GM21529 (cell line): ENCODE data around the gene SAYSD1.
"Not testable (repeated sequence)": the region's sequence is repeated elsewhere in the genome, so short reads cannot be mapped to it uniquely, and the experiment has no call there.

Experiments used
- ATAC-seq: cut with Tn5 transposase; IDR thresholded peaks from one replicate; pipeline ENCODE4 v1.9.1; 2021; ENCODE audit not compliant: unreplicated experiment

The SAYSD1 gene, protein sequence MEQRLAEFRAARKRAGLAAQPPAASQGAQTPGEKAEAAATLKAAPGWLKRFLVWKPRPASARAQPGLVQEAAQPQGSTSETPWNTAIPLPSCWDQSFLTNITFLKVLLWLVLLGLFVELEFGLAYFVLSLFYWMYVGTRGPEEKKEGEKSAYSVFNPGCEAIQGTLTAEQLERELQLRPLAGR

DNA sequence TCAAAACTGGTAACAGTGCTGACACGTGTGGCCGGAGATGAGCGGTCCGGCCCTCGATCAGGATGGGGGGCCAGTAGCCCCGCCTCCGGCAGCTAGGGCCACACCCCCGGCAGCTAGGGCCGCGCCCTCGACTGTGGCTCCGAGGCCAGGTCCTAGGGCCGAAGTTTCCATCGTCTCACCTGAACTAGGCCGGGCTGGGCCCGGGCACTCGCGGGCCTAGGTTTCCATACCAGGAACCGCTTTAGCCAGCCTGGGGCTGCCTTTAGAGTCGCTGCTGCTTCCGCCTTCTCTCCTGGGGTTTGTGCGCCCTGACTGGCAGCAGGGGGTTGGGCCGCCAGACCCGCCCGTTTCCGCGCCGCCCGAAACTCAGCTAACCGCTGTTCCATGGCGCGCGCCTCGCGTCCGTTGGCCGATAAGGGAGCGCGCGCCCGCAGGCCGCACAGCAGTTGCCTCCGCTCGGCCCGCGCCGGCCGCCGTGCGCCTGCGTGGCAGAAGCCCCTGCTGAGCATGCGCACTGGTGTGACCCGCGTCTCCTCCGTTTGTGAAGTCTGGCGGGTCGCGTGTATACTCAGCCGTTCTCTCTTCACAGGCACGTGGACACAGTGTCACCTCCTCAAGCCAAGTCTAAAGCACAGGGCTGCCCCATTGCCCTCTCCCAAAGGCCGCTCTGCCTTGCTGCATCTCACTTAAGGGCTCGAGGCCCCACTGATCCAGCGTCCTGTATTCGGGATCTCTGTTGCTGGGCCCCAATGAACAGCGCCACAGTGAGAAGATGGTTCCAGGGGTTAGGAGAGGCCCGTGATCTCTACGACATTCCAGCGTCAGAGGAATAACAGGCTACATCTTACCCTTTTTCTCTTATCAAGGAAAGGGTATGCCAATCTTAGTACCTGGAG is at the start of gene SAYSD1:
SAYSD1 (minus strand) TSS at position 483 of the 896 bp plus-strand sequence; CDS start at position 386, 97 bp downstream.
- ATAC-seq = peak; percentile 93

DNA sequence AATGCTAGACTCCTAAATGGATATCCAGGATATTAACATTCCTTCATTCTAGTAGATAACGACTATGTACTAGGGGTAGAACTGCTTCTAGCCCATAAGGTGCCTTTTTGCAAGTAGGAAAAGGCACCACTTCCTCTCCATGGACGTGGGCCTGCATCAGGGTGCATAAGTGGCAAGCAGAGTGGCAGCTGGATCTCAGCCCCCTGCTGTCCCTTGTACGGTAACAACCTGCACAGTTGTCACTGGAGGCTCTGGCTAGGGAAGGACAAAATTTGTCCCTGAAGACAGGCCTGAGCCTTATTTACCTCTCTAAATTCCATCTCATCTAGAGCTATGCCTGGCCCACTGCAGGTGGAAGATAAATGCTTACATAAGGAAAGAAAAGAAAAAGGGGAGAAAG is 42.5 kb upstream of the SAYSD1 start:
- no peak for ATAC-seq

GRCh38 chr6:39156801-39157200 is 41.8 kb upstream of the SAYSD1 start:
- ATAC-seq = no peak

DNA sequence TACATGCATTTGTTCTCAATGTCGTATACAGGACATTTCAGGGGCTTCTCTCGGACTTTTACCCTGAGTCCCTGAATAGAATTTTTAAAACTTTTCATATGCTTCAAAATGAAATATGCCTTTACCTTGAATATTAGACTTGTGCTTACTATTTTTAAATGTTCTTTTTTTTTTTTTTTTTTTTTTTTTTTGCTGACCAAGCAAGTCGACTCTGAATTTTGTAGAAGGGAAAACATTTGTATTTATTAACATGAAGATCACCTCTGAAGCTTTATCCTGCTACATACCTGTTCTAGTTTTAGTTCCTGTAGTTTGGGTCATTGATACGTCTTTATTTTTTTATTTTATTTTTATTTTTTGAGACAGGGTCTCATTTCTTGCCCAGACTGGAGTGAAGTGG is 39.7 kb upstream of the SAYSD1 start:
- no peak for ATAC-seq

DNA sequence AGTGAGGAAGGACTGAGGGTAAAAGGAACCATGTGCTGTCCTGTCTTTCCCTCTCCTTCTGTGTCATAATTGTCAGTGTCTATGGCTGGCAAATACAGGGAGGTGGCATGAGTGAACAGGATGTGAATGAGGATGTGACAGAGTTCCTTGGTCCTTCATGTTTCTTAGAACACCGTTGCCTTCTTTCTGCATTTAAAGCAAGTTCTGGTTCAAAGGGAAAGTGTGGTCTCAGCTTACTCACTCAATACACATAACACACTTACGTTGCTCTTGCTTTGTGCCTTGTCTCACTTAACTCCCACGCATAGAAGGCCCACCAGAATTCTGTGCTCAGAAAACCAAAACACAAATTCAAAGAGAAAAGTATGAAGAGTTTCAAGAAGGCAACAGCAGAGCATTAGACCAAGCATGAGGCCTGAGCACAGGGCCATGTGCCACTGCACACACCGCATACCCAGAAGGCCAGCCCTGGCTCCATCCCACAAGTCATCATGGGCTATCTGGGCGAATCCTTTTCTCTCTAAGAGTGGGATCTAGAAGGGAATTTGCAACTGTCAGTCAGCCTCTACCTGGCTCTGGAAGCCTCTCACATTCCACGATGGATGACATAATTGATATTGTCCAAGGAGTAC is 38.9 kb upstream of the SAYSD1 start:
- ATAC-seq = no peak

DNA sequence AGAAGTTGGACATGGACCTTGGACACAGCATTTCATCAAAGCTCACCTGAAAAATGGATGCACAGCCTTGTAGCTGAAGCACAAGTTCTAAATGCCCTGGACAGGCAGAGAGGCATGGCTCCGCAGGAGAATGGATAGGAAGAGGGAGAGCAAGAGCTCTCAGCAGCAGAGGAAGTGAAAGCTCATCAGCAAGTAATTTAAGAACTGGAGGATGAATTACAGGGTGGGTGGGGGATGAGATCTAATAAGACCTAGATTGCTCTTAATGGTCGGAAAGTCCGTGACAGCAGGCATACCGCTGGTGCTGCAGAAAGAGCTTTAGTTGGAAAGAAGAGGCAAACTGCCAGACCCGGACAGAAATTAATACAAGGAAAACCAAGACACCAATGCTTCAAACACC is 37.3 kb upstream of the SAYSD1 start:
- no peak for ATAC-seq

DNA sequence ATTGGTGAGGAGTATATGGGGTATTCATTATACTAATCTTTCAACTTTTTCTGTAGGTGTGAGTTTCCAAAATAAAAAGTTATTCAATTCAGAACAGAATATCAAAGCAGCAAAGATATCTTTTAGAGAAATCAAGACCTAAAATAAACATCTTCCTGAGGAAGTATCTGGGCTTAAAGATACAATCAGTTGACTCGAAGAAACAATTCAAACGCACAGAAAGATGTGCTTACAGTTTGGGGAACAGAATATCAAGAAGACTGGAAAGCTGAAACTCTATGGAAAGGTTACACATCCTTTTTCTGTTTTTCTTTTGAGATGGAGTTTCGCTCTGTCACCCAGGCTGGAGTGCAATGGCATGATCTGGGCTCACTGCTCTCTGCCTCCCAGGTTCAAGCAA is 36.2 kb upstream of the SAYSD1 start:
- ATAC-seq = no peak

GRCh38 chr6:39144481-39145173 is 29.6 kb upstream of the SAYSD1 start:
- no peak for ATAC-seq

GRCh38 chr6:39143238-39143930 is 28.4 kb upstream of the SAYSD1 start:
- no peak for ATAC-seq

DNA sequence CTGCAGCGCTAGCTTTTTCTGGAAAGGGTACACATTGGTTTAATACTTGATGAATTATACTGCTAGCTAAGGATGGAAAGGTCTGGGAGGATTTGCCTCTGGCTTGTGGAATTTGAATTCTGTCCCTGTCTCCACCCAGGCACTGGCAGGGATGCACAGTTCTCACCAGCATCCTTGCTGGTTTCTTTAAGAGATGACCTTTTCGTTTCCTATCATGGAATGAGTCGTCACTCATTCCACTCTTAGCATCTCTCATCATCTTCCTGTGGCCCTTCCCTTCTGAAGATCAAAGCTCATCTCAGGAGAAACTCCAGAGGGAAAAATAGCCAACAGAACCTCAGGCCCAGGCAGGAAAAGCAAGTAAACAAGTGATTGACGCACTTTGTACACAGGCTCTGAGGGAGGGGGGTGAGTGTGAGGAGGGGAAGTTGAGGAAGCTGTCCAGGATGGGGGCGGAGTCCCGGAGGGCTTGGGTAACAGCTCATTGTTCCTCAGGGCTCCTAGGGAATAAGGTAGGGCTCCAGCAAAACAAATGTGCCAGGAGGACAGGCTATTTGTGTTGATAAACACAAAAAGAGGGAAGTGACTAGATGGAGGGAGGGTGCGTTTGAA is 25.7 kb upstream of the SAYSD1 start:
- ATAC-seq = no peak

GRCh38 chr6:39137245-39137644 is 22.3 kb upstream of the SAYSD1 start:
- no peak for ATAC-seq

DNA sequence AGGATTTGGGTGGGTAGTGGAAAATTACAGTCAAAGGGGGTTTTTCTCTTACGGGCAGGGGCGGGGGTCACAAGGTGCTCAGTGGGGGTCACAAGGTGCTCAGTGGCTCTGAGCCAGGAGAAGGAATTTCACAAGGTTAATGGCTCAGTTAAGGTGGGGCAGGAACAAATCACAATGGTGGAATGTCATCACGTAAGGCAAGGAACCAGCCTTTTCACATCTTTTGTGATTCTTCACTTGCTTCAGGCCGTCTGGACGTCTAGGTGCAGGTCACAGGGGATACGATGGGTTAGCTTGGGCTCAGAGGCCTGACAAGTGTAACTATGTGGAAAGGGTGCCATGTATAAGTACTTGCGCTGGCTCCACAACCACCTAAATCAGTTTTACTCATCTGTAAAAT is 21.2 kb upstream of the SAYSD1 start:
- not testable (repeated sequence) for ATAC-seq

GRCh38 chr6:39134761-39135160 is 19.8 kb upstream of the SAYSD1 start:
- ATAC-seq = not testable (repeated sequence)

GRCh38 chr6:39130691-39131090 is 15.7 kb upstream of the SAYSD1 start:
- ATAC-seq = no peak

- ATAC-seq = no peak
Measured at GRCh38 chr6:39128832-39129231, 13.8 kb upstream of the SAYSD1 start.

DNA sequence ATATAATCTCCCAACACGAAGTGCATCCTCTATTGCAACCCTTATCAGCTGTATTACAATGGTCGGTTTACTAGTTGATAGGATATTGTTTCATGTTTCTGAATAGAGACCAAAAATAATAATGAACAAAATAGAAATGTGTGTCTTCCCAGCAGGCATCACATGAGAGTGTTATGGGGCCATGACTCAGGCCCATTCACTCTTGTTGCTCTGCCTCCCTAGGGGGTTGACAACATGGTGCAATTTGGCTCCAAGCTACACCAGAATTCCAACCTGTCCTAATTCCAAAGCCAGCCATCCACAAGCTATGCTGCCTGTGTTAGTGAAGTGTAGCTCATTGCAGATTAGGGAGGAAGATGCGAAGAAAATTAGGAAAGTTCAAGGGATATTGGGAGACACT is 13.1 kb upstream of the SAYSD1 start:
- ATAC-seq = no peak

- no peak for ATAC-seq
Measured at GRCh38 chr6:39124114-39124513, 9.1 kb upstream of the SAYSD1 start.

DNA sequence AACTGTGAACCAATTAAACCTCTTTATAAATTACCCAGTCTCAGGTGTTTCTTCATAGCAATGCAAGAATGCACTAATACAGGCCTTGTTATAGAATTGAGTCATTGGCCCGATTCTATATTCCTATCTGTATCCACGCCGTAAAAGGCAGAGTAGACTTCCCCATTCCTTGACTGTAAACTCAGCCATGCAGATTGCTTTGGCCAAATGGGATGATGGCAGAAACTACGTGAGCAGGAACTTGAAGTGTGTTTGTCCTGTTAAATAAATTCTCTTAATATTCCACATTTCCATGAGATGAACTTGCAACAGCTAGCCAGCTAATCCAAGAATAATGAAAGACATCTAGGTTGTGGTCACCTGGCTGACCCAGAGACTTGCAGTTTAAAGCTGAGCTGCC is 3.9 kb upstream of the SAYSD1 start:
- no peak for ATAC-seq

DNA sequence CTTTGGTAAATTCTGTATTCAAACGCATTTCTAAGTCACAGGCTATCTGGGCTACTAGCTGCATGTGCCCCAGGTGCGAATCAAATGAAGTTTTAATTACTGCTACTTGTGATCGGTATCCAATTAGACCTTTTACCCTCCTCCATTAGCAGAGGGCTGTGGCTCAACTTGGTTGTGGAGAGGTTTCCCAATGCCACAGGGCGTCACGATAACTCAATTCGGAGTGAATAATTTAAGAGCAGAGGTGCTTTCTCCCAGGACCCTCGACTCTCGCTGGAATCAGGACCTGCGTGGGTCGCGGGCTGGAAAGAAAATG is 640 bp downstream of the SAYSD1 start:
- peak; percentile 14 for ATAC-seq

- ATAC-seq = no peak
Measured at GRCh38 chr6:39113788-39114187, 1.2 kb downstream of the SAYSD1 start.

DNA sequence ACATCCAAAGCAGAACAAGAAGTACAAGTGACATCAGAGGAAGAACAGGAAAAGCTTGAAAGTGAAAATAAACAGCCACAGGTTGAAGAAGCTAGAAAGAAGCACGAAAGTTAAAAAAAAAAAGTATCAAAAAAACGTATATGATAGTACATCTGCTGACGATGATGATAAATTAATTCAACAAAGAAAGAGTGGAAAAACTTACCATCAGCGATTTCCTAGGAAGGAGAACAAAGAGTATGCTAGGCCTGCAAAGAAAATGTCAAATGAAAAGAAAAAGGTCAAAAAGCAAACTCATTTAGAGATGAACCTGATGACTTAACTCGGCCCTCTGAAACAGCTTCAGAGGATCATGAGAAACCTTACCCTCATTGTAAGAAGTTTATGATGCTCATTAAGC is 3.7 kb downstream of the SAYSD1 start:
- no peak for ATAC-seq
